Mesenchymal stem cell (in vitro differentiated cells and primary cell): ENCODE results near the gene DNAH7.

Source experiments
- DNase-seq: peaks from one replicate; pipeline ENCODE4 v3.0.0-alpha.2; 2013
- H2AFZ ChIP-seq: one replicate; pipeline ENCODE4 v1.6.1; 2013; ENCODE audit warnings: low read depth, mild to moderate bottlenecking, control low read depth, inconsistent platforms, low read length, moderate library complexity
- H2AK5ac ChIP-seq: 2 replicates; pipeline ENCODE4 v1.6.1; 2013; ENCODE audit warnings: low read length, moderate library complexity, mild to moderate bottlenecking, inconsistent platforms; ENCODE audit not compliant: severe bottlenecking
- H2BK120ac ChIP-seq: one replicate; pipeline ENCODE4 v1.6.1; 2013; ENCODE audit warnings: low read depth, mild to moderate bottlenecking, inconsistent platforms, low read length, moderate library complexity
- H2BK12ac ChIP-seq, 2 experiments: one replicate each; pipeline ENCODE4 v1.6.1; 2013; ENCODE audit warnings: inconsistent platforms in 2 of 2, low read length in 2 of 2, mild to moderate bottlenecking in 2 of 2, moderate library complexity in 2 of 2, control low read depth in 1 of 2
- H2BK15ac ChIP-seq: one replicate; pipeline ENCODE4 v1.6.1; 2013; ENCODE audit warnings: mild to moderate bottlenecking, low read depth, inconsistent platforms; ENCODE audit not compliant: poor library complexity, severe bottlenecking
- H2BK5ac ChIP-seq: 2 replicates; pipeline ENCODE4 v1.6.1; 2013; ENCODE audit warnings: low read depth, mild to moderate bottlenecking, low read length, control low read depth, inconsistent platforms; ENCODE audit not compliant: poor library complexity, severe bottlenecking
- H3K14ac ChIP-seq, 2 experiments: one replicate each; pipeline ENCODE4 v1.6.1; 2013; ENCODE audit warnings: inconsistent platforms in 2 of 2, low read length in 2 of 2, control low read depth in 1 of 2, mild to moderate bottlenecking in 1 of 2, moderate library complexity in 1 of 2
- H3K18ac ChIP-seq, 2 experiments: one replicate each; pipeline ENCODE4 v1.6.1; 2013; ENCODE audit warnings: inconsistent platforms in 2 of 2, low read length in 2 of 2, control low read depth in 1 of 2, low read depth in 1 of 2, mild to moderate bottlenecking in 1 of 2
- H3K23ac ChIP-seq, 2 experiments: one replicate each; pipeline ENCODE4 v1.6.1; 2013; ENCODE audit warnings: inconsistent platforms in 2 of 2, low read length in 2 of 2, mild to moderate bottlenecking in 2 of 2, moderate library complexity in 2 of 2, control low read depth in 1 of 2
- H3K27ac ChIP-seq: 2 replicates; pipeline ENCODE4 v1.5.1; 2013; ENCODE audit warnings: mild to moderate bottlenecking, moderate library complexity, low read length, control low read depth, inconsistent platforms; ENCODE audit not compliant: poor library complexity, severe bottlenecking
- H3K27me3 ChIP-seq, 2 experiments: 2 replicates each; pipeline versions ENCODE4 v1.6.1 to v1.7.0; 2013; ENCODE audit warnings: low read length in 2 of 2, mild to moderate bottlenecking in 2 of 2, moderate library complexity in 2 of 2, control low read depth in 1 of 2, inconsistent platforms in 1 of 2; ENCODE audit not compliant: control insufficient read depth in 1 of 2, insufficient read depth in 1 of 2
- H3K36me3 ChIP-seq, 2 experiments: 2 replicates each; pipeline versions ENCODE4 v1.6.1 to v1.7.0; 2013; ENCODE audit warnings: low read length in 2 of 2, control low read depth in 1 of 2, inconsistent platforms in 1 of 2, low read depth in 1 of 2, mild to moderate bottlenecking in 1 of 2; ENCODE audit not compliant: insufficient read depth in 2 of 2, control insufficient read depth in 1 of 2
- H3K4ac ChIP-seq, 2 experiments: one replicate each; pipeline ENCODE4 v1.6.1; 2013; ENCODE audit warnings: inconsistent platforms in 2 of 2, low read length in 2 of 2, mild to moderate bottlenecking in 2 of 2, moderate library complexity in 2 of 2, control low read depth in 1 of 2, low read depth in 1 of 2
- H3K4me1 ChIP-seq: 2 replicates; pipeline ENCODE4 v1.6.1; 2013; ENCODE audit warnings: low read depth, low read length, control low read depth; ENCODE audit not compliant: control insufficient read depth, insufficient read depth
- H3K4me2 ChIP-seq: 2 replicates; pipeline ENCODE4 v1.6.1; 2013; ENCODE audit warnings: low read length, mild to moderate bottlenecking, inconsistent platforms; ENCODE audit not compliant: poor library complexity, severe bottlenecking
- H3K4me3 ChIP-seq, 2 experiments: 2 replicates each; pipeline versions ENCODE4 v1.5.1 to v1.7.0; 2013; ENCODE audit warnings: low read length in 2 of 2, mild to moderate bottlenecking in 2 of 2, control low read depth in 1 of 2, low read depth in 1 of 2; ENCODE audit not compliant: insufficient read depth in 1 of 2
- H3K79me1 ChIP-seq: replicated peaks from 2 replicates; pipeline ENCODE4 v1.6.1; 2013; ENCODE audit warnings: mild to moderate bottlenecking, control low read depth, low read length, inconsistent platforms; ENCODE audit not compliant: poor library complexity, severe bottlenecking
- H3K9ac ChIP-seq: 2 replicates; pipeline ENCODE4 v1.7.0; 2013; ENCODE audit warnings: mild to moderate bottlenecking, low read length, moderate library complexity
- H3K9me3 ChIP-seq: 2 replicates; pipeline ENCODE4 v1.7.0; 2013; ENCODE audit warnings: mild to moderate bottlenecking, low read length; ENCODE audit not compliant: control insufficient read depth
- H4K8ac ChIP-seq: one replicate; pipeline ENCODE4 v1.6.1; 2013; ENCODE audit warnings: inconsistent platforms, mild to moderate bottlenecking, low read length, moderate library complexity
- H4K91ac ChIP-seq: one replicate; pipeline ENCODE4 v1.6.1; 2013; ENCODE audit warnings: mild to moderate bottlenecking, low read length, inconsistent platforms
- WGBS: methylation state at CpG from one replicate; pipeline ENCODE4 v1.1.7; 2013; ENCODE audit warnings: mixed read lengths; 5-methylcytosine and 5-hydroxymethylcytosine counted together

Gene DNAH7

DNA sequence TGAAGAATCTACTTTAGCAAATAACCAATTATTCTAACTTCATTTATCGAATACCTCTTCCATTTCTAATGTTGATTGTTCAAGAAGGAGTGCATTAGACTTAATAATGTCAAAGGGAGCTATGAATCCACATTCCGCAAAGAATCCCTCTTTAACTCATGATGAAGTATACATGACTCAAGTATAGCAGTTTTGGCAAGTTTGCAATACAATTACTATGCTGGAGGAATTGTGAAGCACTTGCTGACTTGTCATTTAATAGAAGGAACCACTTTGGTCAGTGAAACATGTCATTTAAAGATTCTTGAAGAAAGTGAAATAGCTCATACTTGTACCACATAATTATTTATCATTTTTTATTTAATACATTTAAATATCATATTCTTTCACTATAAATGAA is 286.5 kb downstream of the DNAH7 start:
- H3K9me3 ChIP-seq = no peaks in the 10 kb centered on the region
- H2BK120ac ChIP-seq = no peak overlapping the region
- H3K79me1 ChIP-seq = no peaks in the 10 kb centered on the region
- no peak overlapping the region for H2AFZ ChIP-seq
- DNase-seq = no peak
- WGBS = 100% methylated on average over 1 of the region's 2 CpGs
- no peak overlapping the region for H3K18ac ChIP-seq
- H3K4me1 ChIP-seq = no peaks in the 10 kb centered on the region
- H3K14ac ChIP-seq = no peak overlapping the region
- no peak overlapping the region for H2AK5ac ChIP-seq
- no peak overlapping the region for H3K4me2 ChIP-seq
- no peak overlapping the region for H2BK5ac ChIP-seq
- no peak overlapping the region for H2BK15ac ChIP-seq
- H4K8ac ChIP-seq = no peak overlapping the region
- H3K9ac ChIP-seq = no peak overlapping the region
- no peak overlapping the region for H3K4ac ChIP-seq
- H4K91ac ChIP-seq = no peak overlapping the region
- no peak overlapping the region for H3K4me3 ChIP-seq
- H3K27ac ChIP-seq = no peak overlapping the region
- no peak overlapping the region for H3K23ac ChIP-seq
- H3K36me3 ChIP-seq = no peaks in the 10 kb centered on the region
- no peak overlapping the region for H2BK12ac ChIP-seq
- no peaks in the 10 kb centered on the region for H3K27me3 ChIP-seq

DNA sequence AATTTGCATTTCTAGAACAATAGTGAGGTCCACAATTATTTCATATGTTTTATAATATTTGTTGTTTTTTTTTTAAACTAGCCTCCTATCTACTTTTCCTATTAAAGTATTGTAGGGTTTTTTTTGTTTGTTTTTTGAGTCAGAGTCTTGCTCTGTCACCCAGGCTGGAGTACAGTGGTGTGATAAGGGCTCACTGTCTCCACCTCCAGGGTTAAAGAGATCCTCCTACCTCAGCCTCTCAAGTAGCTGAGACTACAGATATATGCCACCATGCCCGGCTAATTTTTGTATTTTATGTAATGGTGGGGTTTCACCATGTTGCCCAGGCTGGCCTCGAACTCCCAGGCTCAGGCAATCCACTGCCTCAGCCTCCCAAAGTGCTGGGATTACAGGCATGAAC is 289.1 kb downstream of the DNAH7 start:
- Histone ChIP-seq H2BK5ac (no peak overlapping the region), H3K36me3 (no peaks in the 10 kb centered on the region), H3K27ac (no peak overlapping the region), H3K18ac (no peak overlapping the region), H2BK120ac (no peak overlapping the region), H2AK5ac (no peak overlapping the region), H3K79me1 (no peaks in the 10 kb centered on the region), H2BK12ac (no peak overlapping the region), H3K4me3 (no peak overlapping the region), H3K9ac (no peak overlapping the region), H3K9me3 (no peaks in the 10 kb centered on the region), H4K91ac (no peak overlapping the region), H3K14ac (no peak overlapping the region), H3K4me1 (no peaks in the 10 kb centered on the region), H3K4ac (no peak overlapping the region), H3K27me3 (no peaks in the 10 kb centered on the region), H3K23ac (no peak overlapping the region), H3K4me2 (no peak overlapping the region), H4K8ac (no peak overlapping the region), H2BK15ac (no peak overlapping the region), H2AFZ (no peak overlapping the region)
- DNase-seq = no peak
- WGBS = no CpG with 5 or more reads among the region's 2 CpGs

- no peak overlapping the region for H3K9ac ChIP-seq
- no peak overlapping the region for H2BK5ac ChIP-seq
- DNase-seq = no peak
- peaks cover 3% of the 10 kb centered on the region for H3K9me3 ChIP-seq
- H3K27ac ChIP-seq = no peak overlapping the region
- no peak overlapping the region for H2BK12ac ChIP-seq
- H3K18ac ChIP-seq = no peak overlapping the region
- no peak overlapping the region for H3K4me2 ChIP-seq
- no peak overlapping the region for H4K91ac ChIP-seq
- H3K27me3 ChIP-seq = no peaks in the 10 kb centered on the region
- no peak overlapping the region for H4K8ac ChIP-seq
- H2BK15ac ChIP-seq = no peak overlapping the region
- no peak overlapping the region for H2AFZ ChIP-seq
- H3K23ac ChIP-seq = no peak overlapping the region
- H3K36me3 ChIP-seq = no peaks in the 10 kb centered on the region
- H3K4me3 ChIP-seq = no peak overlapping the region
- no peak overlapping the region for H3K14ac ChIP-seq
- no peak overlapping the region for H2BK120ac ChIP-seq
- no peaks in the 10 kb centered on the region for H3K79me1 ChIP-seq
- no peaks in the 10 kb centered on the region for H3K4me1 ChIP-seq
- H3K4ac ChIP-seq = no peak overlapping the region
- no peak overlapping the region for H2AK5ac ChIP-seq
Measured at GRCh38 chr2:195769975-195770374, 298.7 kb downstream of the DNAH7 start.

DNA sequence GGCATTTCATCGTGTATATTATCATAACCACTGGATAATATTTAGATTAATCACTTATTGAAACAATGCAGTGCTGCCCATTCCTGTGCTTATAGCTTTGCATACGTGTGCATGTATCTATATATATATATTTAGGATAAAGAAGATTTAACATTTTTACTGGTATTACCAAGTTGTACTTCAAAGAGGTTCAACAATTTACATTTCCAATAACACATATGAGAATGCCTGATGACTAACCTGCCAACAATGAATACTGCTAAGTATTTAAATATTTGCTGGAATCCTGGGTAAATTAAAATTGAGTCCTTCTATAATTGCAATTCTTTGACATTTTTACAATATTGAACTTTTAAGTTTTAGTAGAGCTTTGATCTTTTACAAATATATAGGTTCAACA is 300.2 kb downstream of the DNAH7 start:
- H2AFZ ChIP-seq = no peak overlapping the region
- no peak overlapping the region for H4K8ac ChIP-seq
- no peak overlapping the region for H2BK15ac ChIP-seq
- no CpG with 5 or more reads among the region's 2 CpGs for WGBS
- H2BK120ac ChIP-seq = no peak overlapping the region
- no peak for DNase-seq
- H3K4me1 ChIP-seq = no peaks in the 10 kb centered on the region
- H3K79me1 ChIP-seq = no peaks in the 10 kb centered on the region
- H2BK5ac ChIP-seq = no peak overlapping the region
- H4K91ac ChIP-seq = no peak overlapping the region
- H3K27ac ChIP-seq = no peak overlapping the region
- H3K14ac ChIP-seq = no peak overlapping the region
- H2BK12ac ChIP-seq = no peak overlapping the region
- no peak overlapping the region for H3K18ac ChIP-seq
- no peak overlapping the region for H3K4ac ChIP-seq
- H3K27me3 ChIP-seq = no peaks in the 10 kb centered on the region
- no peak overlapping the region for H3K9ac ChIP-seq
- H3K4me2 ChIP-seq = no peak overlapping the region
- H3K9me3 ChIP-seq = peaks cover 8% of the 10 kb centered on the region
- no peak overlapping the region for H3K23ac ChIP-seq
- H3K4me3 ChIP-seq = no peak overlapping the region
- no peak overlapping the region for H2AK5ac ChIP-seq
- no peaks in the 10 kb centered on the region for H3K36me3 ChIP-seq
